Fibroblast of lung (primary cell): ENCODE data around the gene PCGF2.
A peak's percentile ranks its signal among the peaks of the same experiment; 100 is the strongest.

Source experiments
- CTCF ChIP-seq, 2 donors: IDR thresholded peaks in 1 of 2; conservative IDR thresholded peaks in 1 of 2; 1 replicate in 1 of 2; 2 replicates in 1 of 2; pipeline ENCODE4 v1.5.1; 2011 to 2012; ENCODE audit warnings: low read length in 2 of 2, control low read depth in 1 of 2, inconsistent platforms in 1 of 2, low read depth in 1 of 2, mild to moderate bottlenecking in 1 of 2
- EZH2 ChIP-seq: IDR thresholded peaks from 2 replicates; pipeline ENCODE4 v1.5.1; 2012; ENCODE audit warnings: low read length, control low read depth, mild to moderate bottlenecking; ENCODE audit errors: missing control alignments

- TF ChIP-seq EZH2: no peak
- peak in 1 of 2 donors; percentile 48 for TF ChIP-seq CTCF (conservative IDR thresholded peaks at IDR 0.05 in 1 of 2, IDR thresholded peaks at IDR 0.05 in 1 of 2; ENCODE audit: low read depth in 1 of 2, low read length in 2 of 2)
These were observed 18.1 kb downstream of the PCGF2 start, which contains the start of gene CISD3 for GRCh38 chr17:38729886-38730525.
